AG10803 (cell line): ENCODE results near the gene ENGASE.

Source experiments
- DNase-seq: peaks from one replicate; pipeline ENCODE4 v3.0.0; 2010; ENCODE audit warnings: low read depth
- H3K4me3 ChIP-seq: 2 replicates; pipeline ENCODE4 v1.5.1; 2011; ENCODE audit warnings: mild to moderate bottlenecking, low read length, control low read depth
- CTCF ChIP-seq: conservative IDR thresholded peaks from 2 replicates; pipeline ENCODE4 v1.5.1; 2011; ENCODE audit warnings: mild to moderate bottlenecking, low read length, control low read depth, inconsistent platforms

Gene ENGASE

GRCh38 chr17:79042421-79043190 lies 32.0 kb upstream of the ENGASE start:
- peak; percentile 65 for DNase-seq
- TF ChIP-seq CTCF: peak; percentile 82
- H3K4me3 ChIP-seq: no peak overlapping the region

DNA sequence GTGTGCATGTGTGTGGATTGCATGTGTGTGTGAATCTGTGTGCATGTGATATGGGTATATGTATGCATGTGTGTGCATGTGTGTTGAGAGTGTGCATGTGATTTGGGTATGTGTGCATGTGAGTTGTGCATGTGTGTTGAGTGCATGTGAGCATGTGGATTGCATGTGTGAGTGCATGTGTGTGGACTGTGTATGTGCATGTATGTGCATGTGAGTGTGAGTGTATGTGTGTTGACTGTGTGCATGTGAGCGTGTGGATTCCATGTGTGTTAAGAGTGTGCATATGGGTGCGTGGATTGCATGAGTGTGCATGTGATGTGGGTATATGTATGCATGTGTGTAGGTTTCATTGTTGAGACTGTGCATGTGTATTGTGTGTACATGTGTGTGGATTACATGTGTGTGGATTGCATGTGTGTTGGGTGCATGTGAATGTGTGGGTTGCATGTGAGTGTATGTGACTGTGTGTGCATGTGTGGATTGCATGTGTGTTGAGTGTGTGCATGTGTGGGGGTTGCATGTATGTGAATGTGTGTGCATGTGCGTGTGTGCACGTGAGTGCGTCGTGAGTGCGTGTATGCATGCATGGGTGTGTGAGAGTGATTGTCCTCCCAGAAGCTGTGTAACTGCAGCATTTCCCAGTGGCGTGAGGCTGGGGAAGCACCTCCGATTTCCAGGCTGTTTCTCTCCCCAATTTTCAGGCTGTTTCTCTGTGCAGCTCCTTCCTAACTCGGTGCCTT lies 31.3 kb upstream of the ENGASE start:
- no peak for DNase-seq

GRCh38 chr17:79043931-79044320 lies 30.7 kb upstream of the ENGASE start:
- no peak for DNase-seq
- no peak overlapping the region for H3K4me3 ChIP-seq
- no peak for TF ChIP-seq CTCF

More for the DNA sequence above, 31.3 kb upstream of the ENGASE start:
- no peak overlapping the region for H3K4me3 ChIP-seq
- TF ChIP-seq CTCF: no peak

DNA sequence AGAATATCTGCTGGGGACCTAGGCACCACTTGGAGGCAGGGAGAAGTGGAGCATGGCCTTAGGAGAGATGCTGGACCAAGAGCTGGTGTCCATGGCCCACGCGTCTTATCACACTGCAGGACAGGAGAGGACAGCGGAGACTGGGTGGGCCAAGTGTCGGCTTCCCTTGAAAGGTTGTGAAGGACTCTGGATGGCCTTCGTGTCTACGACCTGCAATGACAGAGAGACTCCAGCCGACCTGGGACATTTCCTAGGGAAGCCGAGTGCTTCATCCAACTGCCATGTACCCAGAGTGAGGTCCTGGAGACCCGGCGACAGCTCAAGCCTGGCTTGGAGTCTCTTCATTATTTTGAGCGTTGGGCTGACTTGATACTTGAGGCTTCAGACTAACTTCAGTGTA lies 30.2 kb upstream of the ENGASE start:
- DNase-seq: no peak
- no peak overlapping the region for H3K4me3 ChIP-seq
- TF ChIP-seq CTCF: no peak

DNA sequence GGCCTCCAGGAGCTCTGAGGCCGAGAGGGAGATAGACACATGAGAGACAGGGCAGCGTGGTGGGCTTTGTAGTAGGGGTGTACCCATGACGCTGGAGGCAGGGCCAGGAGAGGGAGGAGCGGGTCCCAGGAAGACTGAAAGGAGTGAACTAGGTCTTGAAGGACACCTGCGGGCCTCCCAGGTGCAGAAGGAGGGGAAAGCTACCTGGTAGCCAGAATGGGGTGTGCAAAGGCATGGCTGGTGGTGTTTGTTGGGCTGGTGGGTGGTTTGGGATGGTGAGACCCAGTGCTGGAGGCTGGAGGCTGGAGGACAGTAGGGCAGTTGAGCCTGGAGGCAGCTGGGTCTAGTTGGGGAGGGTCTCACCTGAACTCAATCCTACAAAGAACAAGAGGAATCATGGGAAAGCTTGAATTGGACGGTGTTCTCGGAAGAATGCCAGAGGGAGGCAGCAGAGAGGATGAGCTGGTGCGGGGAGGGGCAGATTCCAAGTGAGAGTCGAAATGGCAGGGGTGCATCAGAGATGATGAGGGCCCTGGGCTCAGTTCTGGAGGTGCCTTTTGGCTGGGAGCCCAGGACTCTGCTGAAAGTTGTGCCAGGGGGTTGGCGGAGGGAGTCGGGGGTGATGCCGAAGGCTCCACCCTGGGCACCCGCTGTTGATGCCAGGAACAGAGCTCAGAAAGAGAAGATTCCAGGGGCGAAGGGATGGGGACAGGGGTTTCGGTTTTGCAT lies 29.5 kb upstream of the ENGASE start:
- DNase-seq: no peak

GRCh38 chr17:79045842-79046196 lies 28.8 kb upstream of the ENGASE start:
- no peak overlapping the region for H3K4me3 ChIP-seq
- peak; percentile 88 for TF ChIP-seq CTCF
- DNase-seq: peak; percentile 67

More for the DNA sequence above, 29.5 kb upstream of the ENGASE start:
- H3K4me3 ChIP-seq: no peak overlapping the region
- TF ChIP-seq CTCF: no peak
